ENCODE measurements around the gene PIEZO2.
"Not testable (repeated sequence)": the region's sequence is repeated elsewhere in the genome, so short reads cannot be mapped to it uniquely, and the experiment has no call there.

The PIEZO2 gene

DNA sequence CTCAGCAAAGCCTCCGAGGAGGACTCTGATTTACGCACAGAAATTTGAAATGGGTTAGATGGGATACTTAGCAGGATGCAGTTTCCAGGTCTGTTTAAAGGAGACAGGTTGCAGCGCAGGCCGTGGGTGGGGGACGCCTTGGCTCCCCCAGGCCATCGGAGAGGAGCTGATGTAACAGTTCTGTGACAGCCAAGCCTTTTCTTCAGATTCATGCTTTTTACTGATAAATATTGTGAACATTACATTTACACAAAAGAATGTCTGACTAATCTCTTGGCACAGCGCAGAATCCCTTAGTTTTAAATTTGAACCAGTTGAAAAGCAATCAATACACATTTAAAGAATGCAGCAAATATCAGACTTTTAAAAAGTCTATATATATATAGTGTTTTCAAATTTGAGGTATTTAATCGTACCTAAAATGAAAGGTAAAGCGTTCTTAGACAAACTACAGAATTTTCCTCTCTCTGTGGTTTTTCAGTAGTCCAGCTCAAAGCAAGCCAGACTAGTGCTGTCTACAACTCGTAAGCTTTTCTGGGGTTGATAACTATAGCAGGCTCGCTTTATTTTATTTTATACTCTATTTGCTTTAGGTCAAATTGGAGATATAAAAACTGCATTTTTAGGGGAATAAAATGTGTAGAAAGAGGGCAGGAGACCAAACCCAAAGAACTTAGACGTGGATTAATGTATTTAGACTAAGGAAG is 221.9 kb downstream of the PIEZO2 start:
- FAIRE-seq (no peak), DNase-seq (ENCODE audit: insufficient read length, low spot score) (no peak)
- TF ChIP-seq, protein P1, sequence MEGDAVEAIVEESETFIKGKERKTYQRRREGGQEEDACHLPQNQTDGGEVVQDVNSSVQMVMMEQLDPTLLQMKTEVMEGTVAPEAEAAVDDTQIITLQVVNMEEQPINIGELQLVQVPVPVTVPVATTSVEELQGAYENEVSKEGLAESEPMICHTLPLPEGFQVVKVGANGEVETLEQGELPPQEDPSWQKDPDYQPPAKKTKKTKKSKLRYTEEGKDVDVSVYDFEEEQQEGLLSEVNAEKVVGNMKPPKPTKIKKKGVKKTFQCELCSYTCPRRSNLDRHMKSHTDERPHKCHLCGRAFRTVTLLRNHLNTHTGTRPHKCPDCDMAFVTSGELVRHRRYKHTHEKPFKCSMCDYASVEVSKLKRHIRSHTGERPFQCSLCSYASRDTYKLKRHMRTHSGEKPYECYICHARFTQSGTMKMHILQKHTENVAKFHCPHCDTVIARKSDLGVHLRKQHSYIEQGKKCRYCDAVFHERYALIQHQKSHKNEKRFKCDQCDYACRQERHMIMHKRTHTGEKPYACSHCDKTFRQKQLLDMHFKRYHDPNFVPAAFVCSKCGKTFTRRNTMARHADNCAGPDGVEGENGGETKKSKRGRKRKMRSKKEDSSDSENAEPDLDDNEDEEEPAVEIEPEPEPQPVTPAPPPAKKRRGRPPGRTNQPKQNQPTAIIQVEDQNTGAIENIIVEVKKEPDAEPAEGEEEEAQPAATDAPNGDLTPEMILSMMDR (IDR thresholded peaks at IDR 0.05; ENCODE audit: insufficient read depth, missing control alignments), result no peak

DNA sequence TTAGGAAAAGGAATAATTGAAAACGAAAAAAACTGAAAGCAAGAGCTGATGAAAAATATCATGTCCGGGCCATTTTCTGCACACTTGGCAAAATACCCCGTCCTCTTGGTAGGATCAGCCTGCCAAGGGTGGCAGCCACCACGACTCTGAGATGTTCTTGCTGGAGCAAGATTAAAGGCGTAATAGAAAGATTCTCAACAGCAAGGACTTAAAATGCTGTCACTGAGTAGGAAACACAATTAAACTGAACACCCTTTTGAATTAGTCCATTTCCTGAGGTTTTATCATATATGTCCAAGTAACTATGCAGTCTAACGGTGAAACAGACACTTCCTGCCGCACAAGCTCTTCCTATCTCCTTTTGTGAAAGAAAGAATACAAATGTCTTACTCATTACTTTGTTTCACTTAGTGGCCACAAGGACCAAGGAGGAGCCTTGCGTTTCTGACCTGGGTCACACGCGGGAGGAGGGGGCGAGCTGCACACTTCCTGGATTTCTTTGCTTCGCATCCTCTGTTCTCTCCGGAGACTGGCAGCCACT is 222.7 kb downstream of the PIEZO2 start:
- DNase-seq (ENCODE audit: insufficient read length, low spot score), result no peak
- no peak for FAIRE-seq
- TF ChIP-seq, protein P1 (IDR thresholded peaks at IDR 0.05; ENCODE audit: insufficient read depth, missing control alignments), result no peak

DNA sequence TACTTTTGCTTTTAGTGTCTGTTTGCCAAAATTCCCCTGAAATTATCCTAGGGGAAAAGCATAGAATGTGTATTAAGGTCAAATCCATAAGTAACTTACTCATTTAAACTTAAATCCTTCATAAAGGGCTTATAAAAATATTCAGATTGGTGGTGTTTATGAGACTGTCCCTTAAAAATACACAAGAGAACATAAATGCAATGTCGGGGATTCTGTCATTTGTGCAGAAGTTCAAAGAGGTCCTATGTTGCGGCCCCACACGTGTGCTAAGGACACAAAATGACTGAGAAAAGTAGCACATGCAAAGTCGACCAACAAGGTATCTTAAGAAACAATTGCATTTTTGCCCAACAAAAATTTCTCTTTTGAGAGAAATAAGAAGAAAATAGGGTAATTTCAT is 225.1 kb downstream of the PIEZO2 start:
- FAIRE-seq (no peak), DNase-seq (ENCODE audit: insufficient read length, low spot score) (no peak)
- TF ChIP-seq, protein P1 (IDR thresholded peaks at IDR 0.05; ENCODE audit: insufficient read depth, missing control alignments), result no peak

DNA sequence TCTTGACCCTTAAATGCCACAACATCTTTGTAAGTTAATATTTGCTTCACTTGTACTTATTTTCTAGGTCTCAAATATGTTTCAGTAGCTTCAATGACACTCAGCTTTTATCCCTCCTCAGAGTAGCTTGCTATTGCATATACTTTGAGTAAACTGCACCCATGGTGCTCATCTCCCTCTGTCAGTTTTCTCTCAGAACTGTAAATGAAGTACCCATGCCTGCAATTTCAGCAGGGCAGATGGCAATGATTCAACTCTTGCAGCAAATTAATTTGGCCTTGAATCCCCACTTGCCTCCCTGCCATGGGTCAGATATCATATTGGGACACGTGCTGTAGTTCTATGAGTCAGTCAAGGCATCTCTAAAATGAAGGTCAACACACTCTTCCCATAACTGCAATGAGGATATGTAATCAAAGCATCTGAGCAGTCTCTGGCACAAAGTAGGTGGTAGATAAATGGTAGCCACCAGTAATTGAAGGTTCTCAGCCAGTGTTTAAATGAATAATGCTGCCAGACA is 225.8 kb downstream of the PIEZO2 start:
- TF ChIP-seq, protein P1 (IDR thresholded peaks at IDR 0.05; ENCODE audit: insufficient read depth, missing control alignments), result no peak
- no peak for FAIRE-seq
- no peak for DNase-seq (ENCODE audit: insufficient read length, low spot score)

DNA sequence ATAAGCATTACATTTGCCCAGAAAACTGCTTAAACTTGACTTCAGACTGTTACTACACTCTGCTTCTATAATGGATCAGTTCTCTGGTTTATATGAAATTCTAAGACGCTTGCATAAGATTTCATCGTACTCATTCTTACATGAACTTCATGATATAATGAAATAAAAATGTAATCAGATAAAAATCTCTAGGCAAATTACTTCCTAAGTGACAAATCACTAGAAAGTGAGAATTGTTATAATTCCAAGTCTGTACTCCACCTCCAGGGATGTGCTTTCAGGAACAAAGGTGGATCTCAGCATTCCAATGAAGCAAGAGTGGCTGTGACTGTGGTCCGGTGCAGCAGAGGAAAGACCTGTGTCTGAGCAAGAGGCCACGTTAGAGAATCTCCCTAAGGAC is 226.2 kb downstream of the PIEZO2 start:
- FAIRE-seq (no peak), DNase-seq (ENCODE audit: insufficient read length, low spot score) (no peak)
- TF ChIP-seq, protein P1 (IDR thresholded peaks at IDR 0.05; ENCODE audit: insufficient read depth, missing control alignments), result no peak

DNA sequence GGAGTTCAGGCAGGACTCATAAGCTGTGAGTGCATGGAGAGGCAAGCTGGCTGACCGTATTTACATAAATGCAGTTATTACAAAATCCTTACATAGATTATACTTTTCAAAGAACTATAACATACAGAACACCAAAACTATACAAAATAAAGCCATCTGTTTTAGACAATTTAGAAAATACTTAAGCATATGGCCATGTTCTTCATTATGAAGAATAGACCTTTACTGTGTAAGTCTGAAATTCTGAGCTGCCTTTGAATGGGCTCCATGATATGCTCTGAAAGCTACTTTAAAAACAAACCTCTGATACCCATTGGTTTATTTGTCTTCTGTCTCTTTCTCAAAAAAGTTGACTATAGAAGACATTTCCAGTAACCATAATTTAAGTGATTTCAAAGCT is 226.7 kb downstream of the PIEZO2 start:
- DNase-seq (ENCODE audit: insufficient read length, low spot score); FAIRE-seq: not testable (repeated sequence)

DNA sequence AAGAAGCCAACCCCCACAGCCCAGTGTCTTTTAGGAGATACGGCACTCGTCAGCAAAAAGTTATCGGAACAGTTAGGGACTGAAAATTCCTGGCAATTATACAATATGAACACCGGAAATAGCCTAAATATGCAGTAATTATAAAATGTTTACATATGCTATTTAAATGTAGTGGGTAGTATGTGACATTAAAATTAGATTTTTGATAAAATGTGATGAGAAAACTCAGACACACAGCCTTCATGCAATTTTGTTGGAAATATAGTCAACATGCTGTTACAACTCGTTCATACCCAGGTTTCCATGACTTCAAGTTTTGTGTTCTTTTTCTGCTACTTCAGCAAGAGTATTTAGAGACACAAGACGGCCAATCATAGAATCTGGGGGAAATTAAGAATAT is 229.1 kb downstream of the PIEZO2 start:
- not testable (repeated sequence) for FAIRE-seq; DNase-seq (ENCODE audit: insufficient read length, low spot score)

DNA sequence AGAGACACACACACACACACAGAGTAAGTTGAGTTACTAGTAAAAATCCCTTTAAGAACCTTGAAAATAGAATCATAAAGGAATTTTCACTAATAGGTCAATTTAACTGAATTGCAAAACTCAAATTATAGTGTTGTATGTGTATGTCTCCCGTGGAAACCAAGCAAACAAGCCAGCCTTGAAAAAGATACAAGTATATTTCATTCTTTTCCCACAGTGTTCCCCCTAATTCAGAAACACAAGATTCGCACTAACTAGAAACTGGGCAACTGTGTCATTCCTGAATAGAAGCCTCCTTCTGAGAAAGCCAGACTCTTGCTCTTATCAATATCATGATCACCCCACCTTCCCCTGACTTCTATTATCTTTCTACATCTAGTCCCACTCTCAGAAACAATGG is 229.5 kb downstream of the PIEZO2 start:
- TF ChIP-seq, protein P1 (IDR thresholded peaks at IDR 0.05; ENCODE audit: insufficient read depth, missing control alignments), result no peak
- no peak for DNase-seq (ENCODE audit: insufficient read length, low spot score)
- FAIRE-seq, result no peak

All from D721Med (cell line).